ENCODE measurements around the gene MS4A15. TPM values are rescaled to one million over a fixed set of nuclear protein-coding genes. Genes with fewer than 3 reads are reported as not detected.
"Not testable (repeated sequence)": the region's sequence is repeated elsewhere in the genome, so short reads cannot be mapped to it uniquely, and the experiment has no call there.

The MS4A15 gene
- polyA plus RNA-seq, 1 donor from 2014 or later: not detected

- H3K4me1 Mint-ChIP-seq, H3K9me3 Mint-ChIP-seq, H3K27ac Mint-ChIP-seq, H3K36me3 Mint-ChIP-seq, H3K27me3 Mint-ChIP-seq, H3K4me3 Mint-ChIP-seq: not testable (repeated sequence)
These were observed 67.2 kb downstream of the MS4A15 start for GRCh38 chr11:60823745-60824306.

- no peak overlapping the region for H3K4me3 Mint-ChIP-seq
- peaks cover 7% of the 10 kb centered on the region for H3K27me3 Mint-ChIP-seq
- H3K9me3 Mint-ChIP-seq: no peaks in the 10 kb centered on the region
- H3K36me3 Mint-ChIP-seq: peaks cover 2% of the 10 kb centered on the region
- no peak overlapping the region for H3K27ac Mint-ChIP-seq
- no peaks in the 10 kb centered on the region for H3K4me1 Mint-ChIP-seq
These were observed 68.5 kb downstream of the MS4A15 start for GRCh38 chr11:60825118-60825517.

- Mint-ChIP-seq H3K36me3 (peaks cover 2% of the 10 kb centered on the region), H3K27ac (no peak overlapping the region), H3K4me1 (no peaks in the 10 kb centered on the region), H3K27me3 (peaks cover 7% of the 10 kb centered on the region), H3K4me3 (no peak overlapping the region), H3K9me3 (no peaks in the 10 kb centered on the region)
These were observed 69.1 kb downstream of the MS4A15 start for GRCh38 chr11:60825790-60826189.

Other genes with a start within 250 kb of the MS4A15 start
- gene MS4A13, start 241.5 kb upstream of the MS4A15 start, polyA plus RNA-seq: not detected
- gene MS4A8, start 57.3 kb upstream of the MS4A15 start, polyA plus RNA-seq: not detected
- gene MS4A18, start 32.1 kb upstream of the MS4A15 start, polyA plus RNA-seq: not detected
- not detected for gene MS4A10, start 28.5 kb downstream of the MS4A15 start, polyA plus RNA-seq
- gene CCDC86, start 85.2 kb downstream of the MS4A15 start, polyA plus RNA-seq: 21.1 TPM
- gene PTGDR2, start 99.1 kb downstream of the MS4A15 start, polyA plus RNA-seq: 0.16 TPM
- not detected for gene ZP1, start 110.7 kb downstream of the MS4A15 start, polyA plus RNA-seq
- 18.5 TPM for gene PRPF19, start 149.7 kb downstream of the MS4A15 start, polyA plus RNA-seq
- gene TMEM109, start 157.3 kb downstream of the MS4A15 start, polyA plus RNA-seq: 259 TPM
- gene TMEM132A, start 167.6 kb downstream of the MS4A15 start, polyA plus RNA-seq: 0.26 TPM
- gene SLC15A3, start 195.3 kb downstream of the MS4A15 start, polyA plus RNA-seq: 15.2 TPM
- gene CD6, start 214.8 kb downstream of the MS4A15 start, polyA plus RNA-seq: 8.6 TPM